Measurements from ENCODE around the gene CFDP1.

Gene CFDP1

GRCh38 chr16:75406943-75407342, 26.4 kb downstream of the CFDP1 start:
- DNase-seq (ENCODE audit: low read depth in 2 of 2) = no peak

- no peak for DNase-seq (ENCODE audit: low read depth in 2 of 2)
These were observed 30.4 kb downstream of the CFDP1 start for GRCh38 chr16:75402821-75403475.

GRCh38 chr16:75402159-75402820, 31.0 kb downstream of the CFDP1 start:
- no peak for DNase-seq (ENCODE audit: low read depth in 2 of 2)

- DNase-seq (ENCODE audit: low read depth in 2 of 2) = no peak
These were observed 31.6 kb downstream of the CFDP1 start for GRCh38 chr16:75401691-75402090.

- DNase-seq (ENCODE audit: low read depth in 2 of 2) = no peak
These were observed 35.0 kb downstream of the CFDP1 start for GRCh38 chr16:75398333-75398732.

GRCh38 chr16:75394941-75395340, 38.4 kb downstream of the CFDP1 start:
- DNase-seq (ENCODE audit: low read depth in 2 of 2) = no peak

GRCh38 chr16:75392906-75393305, 40.4 kb downstream of the CFDP1 start:
- DNase-seq (ENCODE audit: low read depth in 2 of 2) = no peak

GRCh38 chr16:75390926-75391653, 42.2 kb downstream of the CFDP1 start:
- no peak for DNase-seq (ENCODE audit: low read depth in 2 of 2)

- DNase-seq (ENCODE audit: low read depth in 2 of 2) = no peak
These were observed 44.1 kb downstream of the CFDP1 start for GRCh38 chr16:75389096-75389690.

GRCh38 chr16:75387951-75388350, 45.4 kb downstream of the CFDP1 start:
- no peak for DNase-seq (ENCODE audit: low read depth in 2 of 2)

GRCh38 chr16:75385507-75386152, 47.7 kb downstream of the CFDP1 start:
- peak in 1 of 2 donors; percentile 11 for DNase-seq (ENCODE audit: low read depth in 2 of 2)

GRCh38 chr16:75383141-75383540, 50.2 kb downstream of the CFDP1 start:
- DNase-seq (ENCODE audit: low read depth in 2 of 2) = no peak

GRCh38 chr16:75382611-75383010, 50.7 kb downstream of the CFDP1 start:
- no peak for DNase-seq (ENCODE audit: low read depth in 2 of 2)

GRCh38 chr16:75380870-75381269, 52.4 kb downstream of the CFDP1 start:
- no peak for DNase-seq (ENCODE audit: low read depth in 2 of 2)

- DNase-seq (ENCODE audit: low read depth in 2 of 2) = peak in 1 of 2 donors; percentile 16
These were observed 53.1 kb downstream of the CFDP1 start for GRCh38 chr16:75379911-75380847.

- DNase-seq (ENCODE audit: low read depth in 2 of 2) = no peak
These were observed 54.0 kb downstream of the CFDP1 start for GRCh38 chr16:75379339-75379738.

GRCh38 chr16:75378616-75379015, 54.7 kb downstream of the CFDP1 start:
- no peak for DNase-seq (ENCODE audit: low read depth in 2 of 2)

- no peak for DNase-seq (ENCODE audit: low read depth in 2 of 2)
These were observed 55.4 kb downstream of the CFDP1 start for GRCh38 chr16:75377729-75378386.

GRCh38 chr16:75376475-75377161, 56.7 kb downstream of the CFDP1 start:
- DNase-seq (ENCODE audit: low read depth in 2 of 2) = no peak

- no peak for DNase-seq (ENCODE audit: low read depth in 2 of 2)
These were observed 58.9 kb downstream of the CFDP1 start for GRCh38 chr16:75374388-75374787.
